WERI-Rb-1 (cell line): ENCODE results near the gene NIT2.
A peak's percentile ranks its signal among the peaks of the same experiment; 100 is the strongest.

Source experiments
- DNase-seq: peaks from one replicate; pipeline ENCODE4 v3.0.0-alpha.2; 2020
- H3K27ac ChIP-seq: fragments of 250-450 bp; sonication (Bioruptor Pico); 2 replicates; pipeline ENCODE4 v1.5.1; 2020; ENCODE audit warnings: mild to moderate bottlenecking, moderate library complexity
- H3K27me3 ChIP-seq: fragments of 250-450 bp; sonication (Bioruptor Pico); 2 replicates; pipeline ENCODE4 v1.5.1; 2021; ENCODE audit warnings: mild to moderate bottlenecking, low read depth, moderate library complexity; ENCODE audit not compliant: insufficient read depth, severe bottlenecking
- H3K36me3 ChIP-seq: fragments of 250-450 bp; sonication (Bioruptor Pico); 2 replicates; pipeline ENCODE4 v1.5.1; 2020; ENCODE audit warnings: mild to moderate bottlenecking, moderate library complexity
- H3K4me3 ChIP-seq: 2 replicates; pipeline ENCODE4 v1.5.1; 2011; ENCODE audit warnings: low read depth, mild to moderate bottlenecking, control low read depth, low read length
- H3K9me3 ChIP-seq: fragments of 250-450 bp; sonication (Bioruptor Pico); 2 replicates; pipeline ENCODE4 v1.5.1; 2021; ENCODE audit warnings: mild to moderate bottlenecking, moderate library complexity; ENCODE audit not compliant: severe bottlenecking
- TF ChIP-seq, protein P1 (sequence below): IDR thresholded peaks from 2 replicates; pipeline ENCODE4 v1.5.1; 2011; ENCODE audit warnings: low read depth, mild to moderate bottlenecking, control low read depth, inconsistent platforms, low read length

The NIT2 gene

GRCh38 chr3:100400419-100400779, 65.8 kb downstream of the NIT2 start:
- TF ChIP-seq, protein P1, sequence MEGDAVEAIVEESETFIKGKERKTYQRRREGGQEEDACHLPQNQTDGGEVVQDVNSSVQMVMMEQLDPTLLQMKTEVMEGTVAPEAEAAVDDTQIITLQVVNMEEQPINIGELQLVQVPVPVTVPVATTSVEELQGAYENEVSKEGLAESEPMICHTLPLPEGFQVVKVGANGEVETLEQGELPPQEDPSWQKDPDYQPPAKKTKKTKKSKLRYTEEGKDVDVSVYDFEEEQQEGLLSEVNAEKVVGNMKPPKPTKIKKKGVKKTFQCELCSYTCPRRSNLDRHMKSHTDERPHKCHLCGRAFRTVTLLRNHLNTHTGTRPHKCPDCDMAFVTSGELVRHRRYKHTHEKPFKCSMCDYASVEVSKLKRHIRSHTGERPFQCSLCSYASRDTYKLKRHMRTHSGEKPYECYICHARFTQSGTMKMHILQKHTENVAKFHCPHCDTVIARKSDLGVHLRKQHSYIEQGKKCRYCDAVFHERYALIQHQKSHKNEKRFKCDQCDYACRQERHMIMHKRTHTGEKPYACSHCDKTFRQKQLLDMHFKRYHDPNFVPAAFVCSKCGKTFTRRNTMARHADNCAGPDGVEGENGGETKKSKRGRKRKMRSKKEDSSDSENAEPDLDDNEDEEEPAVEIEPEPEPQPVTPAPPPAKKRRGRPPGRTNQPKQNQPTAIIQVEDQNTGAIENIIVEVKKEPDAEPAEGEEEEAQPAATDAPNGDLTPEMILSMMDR = no peak
- no peaks in the 10 kb centered on the region for H3K9me3 ChIP-seq
- peaks cover 7% of the 10 kb centered on the region; the same call in 1 of the 2 replicates for H3K36me3 ChIP-seq
- peak overlapping the region; percentile 93 for H3K4me3 ChIP-seq
- no peaks in the 10 kb centered on the region for H3K27me3 ChIP-seq
- DNase-seq = peak; percentile 10
- H3K27ac ChIP-seq = peak overlapping the region; percentile 92

- DNase-seq = peak; percentile 98
- peak within 1 kb of the TSS; percentile 92 for H3K27ac ChIP-seq
- H3K9me3 ChIP-seq = no peaks in the 10 kb centered on the region
- H3K4me3 ChIP-seq = peak within 1 kb of the TSS; percentile 93
- H3K27me3 ChIP-seq = no peaks in the 10 kb centered on the region
- TF ChIP-seq, protein P1 = no peak
- H3K36me3 ChIP-seq = peaks cover 7% of the 10 kb centered on the region; the same call in 1 of the 2 replicates
These were observed 66.5 kb downstream of the NIT2 start, which contains the start of the genes LNP1 and TOMM70 for GRCh38 chr3:100400780-100401673. LNP1 (plus strand) TSS chr3:100401539; CDS start chr3:100429730, 28,191 bp downstream. TOMM70 (minus strand) TSS chr3:100401089; CDS start chr3:100400949, 140 bp downstream.

DNA sequence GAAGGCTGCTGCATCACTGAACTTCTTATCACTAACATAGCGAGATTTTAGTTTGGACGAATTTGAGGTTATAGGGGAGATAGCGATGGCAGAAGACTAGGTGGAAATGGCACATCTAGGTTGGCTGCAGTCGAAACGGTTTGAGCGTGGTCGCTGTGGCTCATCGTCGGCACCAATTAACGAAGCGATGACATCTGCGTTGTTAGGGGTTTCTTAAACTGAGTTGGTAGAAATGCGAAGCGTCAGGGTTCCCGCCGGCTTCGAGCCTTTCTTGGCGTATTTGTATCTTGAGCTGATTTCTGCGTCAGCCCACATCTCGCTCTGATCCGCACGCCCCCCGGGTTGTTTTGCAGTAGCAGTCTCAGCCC, 67.1 kb downstream of the NIT2 start:
- peaks cover 7% of the 10 kb centered on the region; the same call in 1 of the 2 replicates for H3K36me3 ChIP-seq
- peak; percentile 22 for DNase-seq
- TF ChIP-seq, protein P1 = no peak

DNA sequence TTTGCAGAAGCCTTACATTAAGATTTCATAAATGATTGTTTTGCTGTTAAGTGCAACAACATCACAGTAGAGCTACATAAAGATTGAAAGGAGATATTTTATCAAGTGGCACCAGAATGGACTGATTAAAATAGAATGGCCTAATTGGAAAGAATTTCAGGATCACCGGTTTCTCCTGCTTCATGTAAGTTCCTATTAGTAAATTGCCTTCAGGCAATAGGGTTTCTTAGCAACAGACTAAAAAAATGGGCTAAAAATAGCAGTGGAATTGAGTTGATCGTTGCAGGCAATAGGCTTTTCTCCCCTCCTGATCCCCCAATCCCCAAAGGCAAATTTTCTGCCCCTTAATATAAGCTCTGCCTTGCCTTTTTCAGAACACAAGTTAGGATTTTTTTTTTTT, 67.7 kb downstream of the NIT2 start:
- no peak for DNase-seq
- no peaks in the 10 kb centered on the region for H3K27me3 ChIP-seq
- TF ChIP-seq, protein P1 = no peak
- H3K27ac ChIP-seq = peak overlapping the region; percentile 92
- peak overlapping the region; percentile 93 for H3K4me3 ChIP-seq
- no peaks in the 10 kb centered on the region for H3K9me3 ChIP-seq
- H3K36me3 ChIP-seq = peaks cover 7% of the 10 kb centered on the region; the same call in 1 of the 2 replicates

More for the DNA sequence above, 67.1 kb downstream of the NIT2 start:
- H3K9me3 ChIP-seq = no peaks in the 10 kb centered on the region
- peak overlapping the region; percentile 93 for H3K4me3 ChIP-seq
- H3K27ac ChIP-seq = peak overlapping the region; percentile 92
- no peaks in the 10 kb centered on the region for H3K27me3 ChIP-seq

- Histone ChIP-seq H3K4me3 (peak overlapping the region; percentile 93), H3K27ac (peak overlapping the region; percentile 92), H3K36me3 (peaks cover under 1% of the 10 kb centered on the region; the same call in 1 of the 2 replicates), H3K27me3 (no peaks in the 10 kb centered on the region), H3K9me3 (no peaks in the 10 kb centered on the region)
- TF ChIP-seq, protein P1 = no peak
- DNase-seq = no peak
These were observed 68.3 kb downstream of the NIT2 start for GRCh38 chr3:100402891-100403290.
